ENCODE results near the gene CBLC.

DNA sequence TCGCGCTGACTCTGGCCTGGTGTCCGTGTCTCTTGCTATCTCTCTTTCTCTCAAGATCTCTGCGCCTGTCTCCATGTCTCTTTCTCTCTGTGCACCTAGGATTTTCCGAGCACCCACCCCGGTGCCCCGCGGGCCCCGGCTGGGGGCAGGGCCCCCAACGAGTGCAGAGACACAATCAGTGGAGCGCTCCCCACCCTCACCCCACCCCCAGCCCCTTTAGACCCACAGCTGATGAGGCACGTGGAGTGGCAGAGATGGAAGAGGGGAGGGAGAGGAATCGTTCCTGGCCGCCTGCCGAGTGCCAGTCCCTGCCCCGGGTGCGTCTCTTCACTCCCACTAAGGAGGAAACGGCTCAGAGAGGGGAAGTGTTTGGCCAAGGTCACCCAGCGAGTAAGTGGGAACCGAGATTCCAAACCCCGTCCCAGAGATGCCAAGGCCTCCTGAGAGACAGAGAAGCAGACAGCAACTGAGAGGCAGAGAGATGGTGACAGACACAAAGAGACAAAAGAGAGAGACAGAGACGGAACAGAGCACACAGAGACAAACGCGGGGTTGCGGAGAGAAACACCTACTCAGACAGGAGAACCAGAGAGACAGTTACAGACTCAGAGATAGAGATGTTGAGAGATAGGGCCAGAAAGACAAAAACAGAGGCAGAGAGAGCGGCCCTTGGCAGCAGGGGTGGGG is 29.8 kb upstream of the CBLC start:
- TF ChIP-seq CTCF (conservative IDR thresholded peaks at IDR 0.05; ENCODE audit: low read depth, low read length) (no peak), EZH2phosphoT487 (IDR thresholded peaks at IDR 0.05; ENCODE audit: borderline replicate concordance, low read length) (no peak)
